HL-60/S4 treated with retinoic acid at 250 ng/mL for 4 days and 3 days (cell line): Measurements from ENCODE around the gene PKD1L1.

ENCODE experiments used
- in situ Hi-C: fragments of 300-500 bp; cut with MboI; formaldehyde crosslinking; loops from 2 replicates; pipeline ENCODE4 v1.7.0; 2022; ENCODE audit warnings: low sequenced_read_pairs

PKD1L1 gene

DNA sequence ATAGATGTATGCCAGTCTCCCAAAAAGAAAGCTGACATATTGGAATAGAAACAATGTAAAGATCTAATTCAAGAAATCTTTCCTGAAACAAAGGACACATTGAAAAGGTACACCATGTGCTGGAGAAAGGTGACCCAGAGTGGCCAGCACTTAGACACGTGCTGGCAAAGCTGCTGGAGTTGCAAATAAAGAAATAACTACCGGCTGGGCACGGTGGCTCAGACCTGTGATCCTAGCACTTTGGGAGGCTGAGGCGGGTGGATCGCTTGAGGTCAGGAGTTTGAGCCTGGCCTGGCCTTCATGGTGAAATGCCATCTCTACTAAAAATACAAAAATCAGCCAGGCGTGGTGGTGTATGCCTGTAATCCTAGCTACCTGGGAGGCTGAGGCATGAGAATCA is 35.9 kb downstream of the PKD1L1 start:
- in situ Hi-C loops, result no loop called here

DNA sequence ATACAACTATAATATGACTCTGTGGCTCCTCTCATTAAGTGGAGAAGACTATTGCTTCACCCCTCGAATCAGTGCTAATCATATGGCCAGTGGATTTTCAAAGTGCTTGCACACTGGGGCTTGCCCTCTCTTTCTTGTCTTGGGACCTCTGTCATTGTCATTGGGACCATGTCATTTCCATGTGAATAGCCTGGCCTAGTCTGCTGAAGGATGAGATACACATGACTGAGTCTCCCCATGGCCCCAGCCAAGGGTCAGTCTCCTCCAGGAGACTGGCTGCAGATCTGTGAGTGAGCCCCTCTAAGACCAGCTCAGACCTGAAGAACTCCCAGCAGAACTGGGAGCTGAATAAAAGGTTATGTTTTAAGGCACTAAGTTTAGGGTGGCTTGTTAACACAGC is 39.5 kb downstream of the PKD1L1 start:
- in situ Hi-C loops, result no loop called here

DNA sequence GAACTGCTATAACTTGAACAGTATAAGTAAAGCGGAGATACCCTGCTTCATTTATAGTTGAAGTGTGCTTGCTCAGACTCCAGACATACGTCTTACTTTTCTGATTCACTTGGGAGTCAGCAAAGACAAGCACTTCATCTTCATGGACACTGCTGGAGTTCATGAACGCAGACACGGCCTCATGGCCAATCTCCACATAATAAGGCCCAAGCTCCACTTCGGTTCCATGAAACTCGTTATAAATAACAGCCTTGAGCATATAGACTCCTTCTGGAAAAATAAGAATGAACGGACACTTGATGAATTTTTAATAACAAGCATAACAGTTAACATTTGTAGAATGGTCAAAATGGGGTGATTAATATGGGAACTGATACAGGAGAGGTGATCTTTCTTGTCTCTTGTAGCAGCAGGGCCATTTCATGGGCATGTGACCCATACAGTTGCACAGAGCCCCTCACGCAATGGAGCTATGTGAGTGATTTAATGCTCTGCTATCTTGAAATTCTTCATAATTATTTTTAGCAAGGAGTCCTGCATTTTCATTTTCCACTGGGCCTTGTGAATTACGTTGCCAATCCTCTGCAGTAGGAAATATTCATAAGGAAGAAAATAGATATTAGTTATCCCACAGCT is 40.2 kb downstream of the PKD1L1 start:
- in situ Hi-C loops, result no loop called here

DNA sequence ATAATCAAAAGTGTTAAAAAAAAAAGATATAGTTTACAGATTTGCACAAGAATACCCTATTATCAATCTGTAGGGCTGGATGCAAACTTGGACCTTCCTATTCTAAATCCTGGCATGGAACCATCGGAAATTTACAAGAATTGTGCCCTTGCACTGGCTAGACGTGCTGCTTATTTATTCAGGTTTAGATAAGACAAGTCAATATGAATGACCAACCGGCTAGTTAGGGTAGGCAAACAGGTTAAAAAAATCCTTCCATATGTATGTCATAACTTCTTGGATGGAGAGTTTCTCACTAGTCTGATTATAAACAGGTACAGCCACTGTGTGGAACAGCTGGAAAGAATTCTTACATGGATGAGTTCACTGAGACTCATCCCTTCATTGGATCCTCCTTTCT is 41.4 kb downstream of the PKD1L1 start:
- in situ Hi-C loops, result no loop called here

DNA sequence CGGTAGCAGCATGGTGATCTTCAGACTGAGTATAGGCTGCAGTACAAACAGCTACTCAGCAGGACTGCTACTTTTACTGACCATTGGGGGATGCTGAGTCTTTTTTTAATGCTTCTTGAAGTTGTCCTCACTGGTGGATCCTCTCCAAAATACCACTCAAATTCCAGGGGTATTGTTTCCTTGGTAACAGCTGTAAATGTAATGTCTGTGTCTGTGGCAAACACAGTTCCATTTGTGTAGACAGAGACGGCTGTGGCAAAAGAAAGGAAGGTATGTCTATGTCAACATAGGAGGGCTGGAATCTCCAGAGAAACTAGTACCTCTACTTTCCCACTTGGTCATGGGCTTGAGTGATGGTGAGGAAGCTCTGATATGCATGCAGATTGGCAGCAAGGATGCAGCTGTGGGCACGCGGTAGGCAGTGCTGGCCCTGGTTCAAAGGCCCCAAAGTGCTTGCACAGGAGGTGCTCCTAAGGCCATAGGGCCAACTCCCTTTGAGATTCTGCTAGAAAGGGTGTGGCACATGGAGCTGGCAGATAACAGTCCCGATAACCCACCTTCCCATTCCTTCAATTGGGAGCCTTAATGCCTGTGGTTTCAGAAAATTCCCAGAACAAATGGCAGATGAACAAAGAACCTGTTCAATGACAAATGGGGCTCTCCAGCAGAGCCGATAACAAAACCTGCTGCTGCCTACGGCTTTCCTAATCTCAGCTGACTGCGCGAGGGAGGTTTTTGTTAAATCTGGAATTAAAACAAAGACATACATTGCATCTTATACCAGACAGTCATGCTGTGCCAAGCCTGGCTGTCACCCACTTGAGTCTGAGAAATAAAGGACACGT is 43.0 kb downstream of the PKD1L1 start:
- in situ Hi-C loops, result no loop called here

DNA sequence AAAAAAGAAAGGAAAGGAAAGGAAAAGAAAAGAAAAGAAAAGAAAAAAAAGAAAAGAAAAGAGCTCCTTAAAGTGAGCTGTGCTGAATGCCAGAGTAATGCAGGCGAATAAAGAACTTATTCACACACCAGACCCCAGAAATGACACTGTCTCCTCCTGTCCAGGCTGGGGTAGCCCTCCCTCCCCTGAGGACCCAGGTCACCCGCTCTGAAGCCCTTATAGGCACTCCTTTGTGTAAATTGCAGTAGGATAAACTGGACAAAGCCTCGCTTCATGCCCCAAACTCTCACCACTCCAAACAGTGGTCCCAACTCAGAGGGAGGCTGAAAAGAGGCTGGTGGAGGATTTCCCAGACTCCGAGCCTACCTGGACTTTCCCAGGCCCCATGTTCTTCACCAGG is 46.3 kb downstream of the PKD1L1 start:
- in situ Hi-C loops, result no loop called here

DNA sequence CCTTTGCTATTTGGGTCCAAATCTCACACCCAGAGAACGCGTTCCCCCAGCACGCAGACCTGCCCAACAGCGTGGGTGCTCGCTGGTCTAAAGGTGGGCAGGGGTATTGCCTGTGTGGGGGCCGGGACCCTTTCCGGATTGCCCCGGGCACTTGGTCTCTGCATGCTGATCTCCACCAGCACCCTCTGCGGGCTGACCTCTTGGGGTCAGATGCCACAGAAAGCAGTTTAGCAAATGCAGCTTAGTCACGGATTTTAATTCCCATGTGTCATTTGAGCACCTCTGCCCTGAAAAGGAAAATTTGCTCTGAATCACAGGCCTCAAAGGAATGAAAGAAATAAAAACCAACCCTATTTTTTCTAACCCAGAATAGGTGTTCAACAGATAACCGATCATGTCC is 46.7 kb downstream of the PKD1L1 start:
- in situ Hi-C loops, result no loop called here

DNA sequence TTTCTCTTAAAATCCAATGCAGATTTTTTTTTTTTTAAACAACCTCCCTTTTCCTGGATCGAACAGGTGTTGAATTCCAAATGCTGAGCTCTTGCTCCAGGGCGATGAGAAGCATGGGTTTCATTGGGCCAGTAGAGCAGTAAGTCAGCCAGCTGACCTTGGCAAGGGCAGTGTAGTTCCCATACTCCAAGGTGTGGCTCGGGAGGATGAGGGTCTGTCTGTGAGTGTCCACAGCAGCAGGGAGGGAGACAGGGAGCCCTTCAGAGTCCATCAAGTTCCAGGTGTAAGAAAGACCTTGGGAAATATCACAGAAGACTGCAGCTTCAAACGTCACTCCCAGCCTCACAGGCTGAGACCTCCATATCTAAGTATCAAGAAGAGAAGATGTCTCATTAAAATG is 50.4 kb downstream of the PKD1L1 start:
- in situ Hi-C loops, result no loop called here

DNA sequence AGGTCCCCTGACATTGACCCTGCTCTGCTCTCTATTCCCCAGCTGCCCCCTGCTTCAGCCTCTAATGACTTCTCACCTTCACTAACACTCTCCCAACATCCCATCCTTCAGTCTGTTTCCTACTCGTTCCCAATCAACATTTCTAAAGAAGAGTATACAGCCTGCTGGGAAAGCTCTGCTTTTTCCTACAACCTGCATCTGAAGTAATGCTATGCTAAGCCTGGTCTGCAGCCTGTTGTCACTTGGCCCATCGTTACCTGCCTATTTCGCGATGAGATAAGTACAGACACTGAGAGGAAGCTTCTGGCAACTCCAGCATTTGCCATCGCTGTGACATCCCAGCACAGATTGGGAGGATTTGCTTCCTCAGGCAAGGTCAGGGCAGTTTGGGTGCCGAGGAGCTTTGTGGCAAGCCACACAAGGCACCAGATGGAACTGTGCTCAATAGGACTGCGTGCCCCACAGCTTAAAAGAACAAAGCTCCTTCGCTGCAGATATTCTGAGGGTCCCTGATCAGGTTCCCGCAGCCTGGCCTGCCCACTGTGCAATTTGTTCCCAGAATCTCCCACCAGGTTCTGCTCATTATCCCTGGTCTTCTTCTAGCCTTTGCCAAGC is 51.4 kb downstream of the PKD1L1 start:
- in situ Hi-C loops, result no loop called here

DNA sequence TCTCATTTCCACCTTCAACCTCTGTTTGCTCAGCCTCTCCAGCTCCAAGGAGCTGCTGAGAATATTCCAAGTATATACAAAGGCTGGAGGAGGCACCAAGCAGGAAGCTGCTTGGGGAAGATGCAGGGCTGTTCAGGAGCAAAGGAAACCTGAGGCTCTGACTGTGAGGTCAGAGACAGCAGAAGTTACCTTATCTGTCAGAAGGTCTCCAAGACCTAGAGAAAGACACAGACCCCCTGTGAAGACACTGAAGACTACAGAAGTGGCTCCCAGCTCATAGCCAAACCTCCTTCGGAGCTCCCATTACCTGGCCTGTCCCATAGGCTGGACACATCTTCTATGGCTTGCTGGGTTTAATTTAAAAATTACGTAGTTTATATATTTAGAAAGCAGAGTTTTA is 53.2 kb downstream of the PKD1L1 start:
- in situ Hi-C loops, result no loop called here

DNA sequence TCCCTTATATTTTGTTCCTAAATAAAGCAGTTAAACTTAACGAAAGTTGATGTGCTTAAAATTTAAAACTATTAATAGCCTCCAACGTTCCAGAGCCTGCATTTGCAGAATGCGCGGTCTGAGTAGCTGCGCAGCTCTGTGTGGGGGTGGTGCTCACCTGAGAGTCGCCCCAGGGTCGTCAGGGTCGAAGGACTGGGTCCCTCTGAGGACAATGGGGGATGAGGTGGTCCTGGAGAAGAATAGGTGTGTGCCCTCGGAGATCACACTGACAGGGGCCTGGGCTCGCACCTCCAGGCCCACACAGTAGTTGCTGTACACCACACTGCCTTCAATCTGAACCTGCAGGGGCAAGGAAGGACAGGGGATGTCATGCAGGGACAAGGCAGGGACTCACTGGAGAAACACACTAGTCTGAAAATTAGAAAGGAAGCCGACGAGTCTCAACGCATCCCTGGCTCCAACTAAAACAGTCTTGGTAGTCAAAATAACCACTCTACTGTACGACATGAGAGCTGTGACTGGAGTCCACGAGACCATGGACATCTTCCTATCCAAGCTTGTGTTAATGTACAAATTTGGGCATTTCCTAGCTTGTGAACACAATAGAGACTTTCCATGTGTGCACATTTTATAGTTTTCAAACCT is 54.4 kb downstream of the PKD1L1 start:
- in situ Hi-C loops, result no loop called here

DNA sequence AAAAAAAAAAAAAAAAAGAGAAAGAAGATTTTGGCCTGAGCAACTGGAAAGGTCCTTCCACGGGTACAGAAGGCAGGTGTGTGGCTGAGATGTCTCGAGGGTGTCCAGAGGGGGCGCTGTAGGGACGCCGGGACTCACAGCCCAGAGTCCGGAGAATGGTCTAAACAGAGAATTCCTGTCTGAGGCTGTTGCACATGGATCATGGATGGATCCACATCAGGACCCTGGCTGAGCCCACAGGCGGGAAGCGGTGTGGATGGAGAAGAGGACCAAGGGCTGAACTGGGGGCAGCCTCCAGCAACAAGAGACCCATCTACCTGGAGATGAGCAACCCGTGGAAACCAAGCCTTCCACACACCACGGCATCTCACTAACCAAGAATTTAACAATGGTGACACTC is 55.0 kb downstream of the PKD1L1 start:
- in situ Hi-C loops, result no loop called here

DNA sequence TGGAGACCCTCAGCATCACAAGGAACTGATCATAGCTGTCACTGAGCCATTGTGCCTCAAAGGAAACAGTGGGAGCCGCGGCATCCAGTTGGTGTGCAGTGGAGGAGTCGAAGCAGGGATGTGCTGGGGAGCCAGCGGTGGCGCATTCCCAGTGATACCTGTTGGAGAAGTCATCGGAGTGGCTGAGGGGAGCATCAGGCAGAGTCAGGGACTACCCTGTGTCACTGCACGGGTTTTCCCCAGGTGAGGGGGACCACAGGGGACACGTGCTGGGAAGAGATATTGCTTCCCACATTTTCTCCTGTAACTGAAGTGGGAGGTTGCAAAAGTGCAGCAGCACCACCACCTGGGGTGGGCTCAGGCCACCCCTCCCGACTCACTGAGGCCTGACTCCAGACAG is 57.7 kb downstream of the PKD1L1 start:
- in situ Hi-C loops, result no loop called here

DNA sequence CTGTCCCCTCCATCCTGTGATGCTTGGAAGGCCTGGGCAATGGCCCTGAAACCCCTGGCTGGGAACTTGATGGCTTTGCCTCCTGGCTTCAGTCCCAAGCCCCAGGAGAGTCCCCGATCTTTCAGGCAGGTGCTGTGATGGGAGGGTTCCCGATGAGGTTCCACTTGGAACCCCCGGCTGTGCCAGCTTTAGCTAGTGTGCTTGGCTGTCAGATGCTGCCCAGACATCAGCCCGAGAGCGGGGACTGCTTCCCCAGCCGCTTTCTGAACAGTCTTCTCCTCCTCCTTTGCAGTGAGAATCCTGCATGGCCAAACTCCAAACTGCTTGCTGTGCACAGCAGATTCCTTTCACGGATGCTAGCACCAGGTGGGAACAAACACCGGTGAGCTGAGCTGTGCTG is 58.1 kb downstream of the PKD1L1 start:
- in situ Hi-C loops, result no loop called here

DNA sequence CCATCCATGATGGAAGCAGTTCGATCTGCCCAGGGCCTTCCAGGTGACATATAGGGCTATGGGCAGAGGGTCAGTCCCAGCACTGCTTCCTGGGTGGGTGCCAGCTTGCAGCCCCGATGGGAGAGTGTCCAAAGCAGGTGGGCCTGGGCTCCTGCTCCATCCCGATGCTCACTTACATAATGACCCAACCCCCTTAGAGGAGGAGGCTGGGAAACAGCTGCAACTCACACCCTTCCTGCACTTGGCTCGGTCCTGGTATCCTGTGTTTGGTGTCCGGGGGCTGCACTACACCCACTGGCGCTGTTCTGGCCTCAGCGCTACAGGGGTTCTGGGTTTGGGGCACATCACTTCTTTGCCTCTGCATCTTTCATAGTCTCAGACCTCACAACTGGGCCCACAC is 58.5 kb downstream of the PKD1L1 start:
- in situ Hi-C loops, result no loop called here

DNA sequence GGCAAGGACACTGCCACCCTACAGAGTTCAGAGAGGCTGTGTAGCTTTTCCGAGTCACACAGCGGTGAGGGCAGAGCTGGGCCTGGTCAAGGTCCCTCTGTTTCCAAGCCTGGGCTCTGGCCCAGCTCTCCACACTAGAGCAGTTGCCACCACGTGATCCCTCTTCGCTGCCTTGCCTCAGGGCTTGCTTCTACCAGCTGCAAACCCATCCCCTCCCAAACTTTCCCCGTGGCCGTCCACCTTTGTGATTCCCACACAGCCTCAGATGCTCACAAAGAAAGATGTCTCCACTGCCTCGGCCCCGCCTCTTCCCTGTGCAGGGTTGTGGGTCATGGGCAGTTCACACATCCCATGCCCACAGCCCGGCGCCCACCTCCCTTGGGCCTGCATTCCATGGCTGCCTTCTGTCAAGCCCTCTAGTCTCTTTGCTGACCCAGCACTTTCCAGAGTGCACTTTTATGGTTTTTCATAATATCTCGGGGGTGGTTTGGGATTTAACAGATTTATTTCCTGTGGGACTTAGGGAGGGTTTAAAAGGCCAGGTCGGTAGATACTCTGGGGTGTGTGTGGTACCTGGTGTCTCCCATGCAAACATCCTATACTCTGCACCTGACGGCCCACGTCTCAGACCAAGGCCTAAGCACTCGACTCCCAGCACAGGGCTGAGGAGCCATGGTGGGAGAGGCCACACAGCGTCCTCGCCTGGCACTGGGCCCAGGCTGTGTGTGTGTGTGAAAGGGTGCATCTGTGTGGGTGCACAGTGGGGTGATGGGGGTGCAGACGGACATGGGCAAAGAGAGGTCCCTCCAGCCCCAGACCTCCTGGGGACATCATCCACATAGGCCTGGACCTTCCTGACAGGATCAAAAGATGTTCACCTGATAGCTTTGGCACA is 59.6 kb downstream of the PKD1L1 start:
- in situ Hi-C loops, result no loop called here

DNA sequence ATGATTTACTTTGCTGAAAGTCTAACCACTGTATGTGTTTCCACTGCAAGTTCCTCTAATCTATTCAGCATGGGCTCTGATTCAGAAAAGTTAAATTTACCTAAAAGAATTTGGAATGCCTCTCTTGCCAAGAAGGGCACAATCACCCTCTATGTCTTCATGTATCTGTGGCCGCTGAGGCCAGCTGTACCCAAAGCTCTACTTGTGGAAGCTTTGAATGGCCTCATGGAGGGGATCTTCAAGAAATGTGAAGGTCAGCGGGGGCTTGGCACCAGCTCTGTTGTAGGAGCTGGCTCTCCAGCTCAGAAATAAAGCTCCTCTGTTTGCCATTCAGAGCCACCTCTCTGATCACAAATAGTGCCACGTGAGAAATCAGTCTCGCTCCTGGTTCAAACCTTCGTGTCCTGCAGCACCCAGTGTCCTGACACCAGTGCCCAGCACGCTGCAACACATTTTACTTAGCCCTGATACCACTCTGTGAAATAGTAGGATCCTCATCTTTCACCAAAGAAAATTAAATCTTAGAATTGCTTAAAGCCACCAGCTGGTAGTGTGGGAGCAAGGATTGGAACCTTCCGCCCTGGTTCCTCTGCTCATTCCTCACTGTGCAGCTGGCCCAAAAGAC is 61.1 kb downstream of the PKD1L1 start:
- in situ Hi-C loops, result no loop called here

DNA sequence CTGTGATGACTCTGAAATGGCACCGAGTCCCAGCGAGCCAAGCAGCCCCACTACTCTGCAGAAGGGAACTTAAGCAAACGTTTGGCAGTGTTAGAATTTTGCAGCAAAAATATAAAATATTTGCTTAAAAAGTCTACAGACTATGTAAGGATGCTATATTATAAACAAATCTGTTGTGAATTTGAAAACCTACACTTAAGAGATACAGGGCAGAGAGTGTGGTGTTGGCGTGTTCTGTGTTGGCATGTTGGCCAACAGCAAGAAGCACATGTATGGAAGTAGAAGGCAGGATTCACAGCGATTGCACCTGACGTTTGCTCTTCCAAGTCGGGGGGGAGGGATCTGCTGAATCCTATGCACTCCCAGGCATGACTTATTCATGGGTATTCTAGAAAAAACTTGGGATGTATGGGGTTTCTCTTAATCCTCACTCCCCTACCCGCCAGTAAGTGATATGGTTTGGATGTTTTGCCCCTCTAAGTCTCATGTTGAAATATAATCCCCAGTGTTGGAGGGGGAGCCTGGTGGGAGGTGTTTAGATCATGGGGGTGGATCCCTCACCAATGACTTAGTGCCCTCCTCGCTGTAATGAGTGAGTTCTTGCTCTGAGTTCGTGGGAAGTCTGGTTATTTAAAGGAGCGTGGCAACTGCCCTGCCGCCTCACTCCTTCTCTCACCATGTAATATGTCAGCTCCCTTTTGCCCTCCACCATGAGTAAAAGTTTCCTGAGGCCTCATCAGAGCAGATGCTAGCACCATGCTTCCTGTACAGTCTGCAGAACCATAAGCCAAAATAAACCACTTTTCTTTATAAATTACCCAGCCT is 62.1 kb downstream of the PKD1L1 start:
- in situ Hi-C loops, result no loop called here

DNA sequence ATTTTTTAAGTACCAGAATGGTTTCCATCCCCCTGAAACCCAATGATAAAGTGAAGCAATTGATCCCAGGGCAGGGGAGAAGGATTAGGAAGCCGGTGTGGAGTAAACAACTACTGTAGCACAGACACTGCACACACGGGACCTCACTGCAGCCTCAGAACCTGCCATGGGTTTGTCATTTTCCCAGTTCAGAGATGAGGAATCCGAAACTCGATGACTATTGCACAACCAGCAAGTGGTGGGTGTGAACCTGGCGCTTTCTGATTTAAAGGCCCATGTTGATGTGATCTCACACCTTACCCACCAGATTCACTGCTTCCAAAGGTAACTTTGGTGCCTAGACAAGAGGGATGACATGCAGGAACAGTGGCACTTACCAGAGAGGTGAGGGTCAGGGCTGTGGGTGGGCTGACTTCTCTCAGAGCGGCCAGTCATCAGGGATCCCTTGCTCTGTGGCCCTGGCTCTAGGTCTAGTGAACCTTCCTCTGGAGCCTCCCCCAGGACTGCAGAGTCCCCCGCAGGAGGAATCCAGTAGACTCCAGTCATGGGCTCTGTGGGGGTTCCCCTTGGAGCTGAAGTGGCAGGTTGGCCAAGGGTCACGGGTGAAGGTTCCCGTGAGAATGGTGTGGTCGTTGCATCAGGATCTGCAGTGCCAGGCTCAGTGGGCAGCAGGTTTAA is 62.8 kb downstream of the PKD1L1 start:
- in situ Hi-C loops, result no loop called here
